ENCODE results near the gene TRIML2.

The TRIML2 gene

DNA sequence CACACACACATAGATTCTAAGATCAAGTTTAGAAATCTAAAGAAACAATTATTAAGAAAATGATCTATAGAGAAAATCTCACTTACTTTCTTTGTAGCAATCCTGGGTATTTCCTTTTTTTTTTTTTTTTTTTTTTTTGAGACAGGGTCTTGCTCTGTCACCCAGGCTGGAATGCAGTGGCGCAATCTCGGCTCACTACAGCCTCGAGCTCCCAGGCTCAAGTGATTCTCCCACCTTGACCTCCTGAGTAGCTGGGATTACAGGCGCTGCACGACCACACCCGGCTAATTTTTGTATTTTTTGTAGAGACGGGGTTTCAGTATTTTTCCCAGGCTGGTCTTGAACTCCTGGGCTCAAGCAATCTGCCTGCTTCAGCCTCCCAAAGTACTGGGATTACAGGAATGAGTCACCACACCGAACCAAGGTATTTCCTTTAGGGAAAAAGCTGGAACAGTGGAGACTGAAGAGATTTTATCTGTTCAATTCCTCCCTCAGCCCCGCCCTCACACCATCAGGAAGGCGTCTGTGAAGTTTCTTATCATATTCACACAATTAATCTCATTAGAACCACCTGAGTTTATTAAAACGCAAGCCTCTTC lies at the start of gene TRIML2:
TSS of gene TRIML2 (minus strand) at position 447 of the 599 bp plus-strand sequence. CDS start 4,235 bp downstream, outside the sequence.
- DNase-seq, result no peak

GRCh38 chr4:188158336-188158735 lies 48.9 kb upstream of the TRIML2 start:
- DNase-seq, result no peak

- DNase-seq, result no peak
These were observed 45.4 kb upstream of the TRIML2 start for GRCh38 chr4:188154668-188155405.

- no peak for DNase-seq
These were observed 38.4 kb upstream of the TRIML2 start for GRCh38 chr4:188147776-188148175.

GRCh38 chr4:188147176-188147575 lies 37.8 kb upstream of the TRIML2 start:
- no peak for DNase-seq

GRCh38 chr4:188146618-188147017 lies 37.2 kb upstream of the TRIML2 start:
- DNase-seq, result no peak

DNA sequence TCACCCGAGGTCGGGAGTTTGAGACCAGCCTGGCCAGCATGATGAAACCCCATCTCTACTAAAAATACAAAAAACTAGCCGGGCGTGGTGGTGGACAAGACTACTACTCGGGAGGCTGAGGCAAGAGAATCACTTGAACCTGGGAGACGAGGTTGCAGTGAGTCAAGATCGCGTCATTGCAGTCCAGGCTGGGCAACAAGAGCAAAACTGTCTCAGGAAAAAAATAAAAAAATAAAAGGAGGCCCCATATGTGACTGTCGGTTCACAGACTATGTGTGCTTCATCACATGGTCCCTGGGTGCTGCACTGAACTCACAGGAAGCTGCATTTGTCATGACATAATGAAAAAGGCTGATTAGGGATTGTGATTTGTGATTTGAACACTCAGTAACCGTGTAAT lies 36.2 kb upstream of the TRIML2 start:
- DNase-seq, result no peak

- no peak for DNase-seq
These were observed 34.3 kb upstream of the TRIML2 start for GRCh38 chr4:188143731-188144130.

DNA sequence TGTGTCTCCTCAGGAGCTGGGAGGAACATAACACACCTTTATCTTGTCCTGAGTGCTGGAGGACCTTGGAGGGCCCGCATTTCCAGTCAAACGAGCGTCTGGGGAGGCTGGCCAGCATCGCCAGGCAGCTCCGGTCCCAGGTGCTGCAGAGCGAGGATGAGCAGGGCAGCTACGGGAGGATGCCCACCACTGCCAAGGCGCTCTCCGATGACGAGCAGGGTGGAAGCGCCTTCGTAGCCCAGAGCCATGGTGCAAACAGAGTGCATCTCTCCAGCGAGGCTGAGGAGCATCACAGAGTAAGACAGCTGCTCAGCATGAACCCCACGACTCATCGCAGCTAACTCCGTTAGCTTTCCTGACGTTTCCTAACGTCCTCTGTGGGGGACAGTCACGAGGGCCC lies 30.3 kb upstream of the TRIML2 start:
- DNase-seq, result no peak

GRCh38 chr4:188139141-188139540 lies 29.7 kb upstream of the TRIML2 start, which contains the start of gene TRIML1:
Gene TRIML1 (plus strand): TSS chr4:188139441. CDS start chr4:188139559, 118 bp downstream.
- no peak for DNase-seq

DNA sequence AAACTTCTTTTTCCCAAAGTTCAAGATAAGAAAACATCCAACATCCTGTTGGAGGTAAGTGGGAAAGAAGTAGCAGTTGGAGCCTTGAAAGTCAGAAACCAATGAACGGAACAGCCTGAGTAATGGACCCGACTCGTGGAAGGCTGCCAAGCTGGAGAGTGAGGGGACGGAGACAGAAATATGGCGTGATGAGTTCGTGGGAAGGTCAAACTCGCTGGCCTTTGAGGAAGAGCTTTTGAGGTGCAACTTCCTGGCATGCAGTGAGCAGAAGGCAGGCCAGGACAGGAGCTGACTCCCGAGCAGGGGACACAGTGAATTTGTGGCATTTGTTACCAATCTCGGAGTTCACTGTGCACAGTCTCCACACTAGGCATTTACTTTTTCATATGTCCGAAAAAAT lies 28.8 kb upstream of the TRIML2 start:
- DNase-seq, result no peak

DNA sequence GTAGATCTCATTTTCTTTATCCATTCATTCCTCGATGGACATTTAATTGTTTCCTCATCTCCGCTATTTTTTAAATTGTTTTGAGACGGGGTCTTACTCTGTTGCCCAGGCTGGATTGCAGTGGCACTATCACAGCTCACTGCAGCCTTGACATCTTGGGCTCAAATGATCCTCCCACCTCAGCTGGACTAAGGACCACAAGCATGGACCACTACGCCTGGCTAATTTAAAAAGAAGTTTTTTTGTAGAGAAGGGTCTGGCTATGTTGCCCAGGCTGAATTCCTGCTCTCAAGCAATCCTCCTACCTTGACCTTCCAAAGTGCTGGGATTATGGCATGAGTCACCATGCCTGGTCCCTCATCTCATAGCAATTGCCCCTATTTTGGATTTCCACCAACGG lies 22.8 kb upstream of the TRIML2 start:
- DNase-seq, result no peak

GRCh38 chr4:188130355-188130754 lies 21.0 kb upstream of the TRIML2 start:
- DNase-seq, result no peak

DNA sequence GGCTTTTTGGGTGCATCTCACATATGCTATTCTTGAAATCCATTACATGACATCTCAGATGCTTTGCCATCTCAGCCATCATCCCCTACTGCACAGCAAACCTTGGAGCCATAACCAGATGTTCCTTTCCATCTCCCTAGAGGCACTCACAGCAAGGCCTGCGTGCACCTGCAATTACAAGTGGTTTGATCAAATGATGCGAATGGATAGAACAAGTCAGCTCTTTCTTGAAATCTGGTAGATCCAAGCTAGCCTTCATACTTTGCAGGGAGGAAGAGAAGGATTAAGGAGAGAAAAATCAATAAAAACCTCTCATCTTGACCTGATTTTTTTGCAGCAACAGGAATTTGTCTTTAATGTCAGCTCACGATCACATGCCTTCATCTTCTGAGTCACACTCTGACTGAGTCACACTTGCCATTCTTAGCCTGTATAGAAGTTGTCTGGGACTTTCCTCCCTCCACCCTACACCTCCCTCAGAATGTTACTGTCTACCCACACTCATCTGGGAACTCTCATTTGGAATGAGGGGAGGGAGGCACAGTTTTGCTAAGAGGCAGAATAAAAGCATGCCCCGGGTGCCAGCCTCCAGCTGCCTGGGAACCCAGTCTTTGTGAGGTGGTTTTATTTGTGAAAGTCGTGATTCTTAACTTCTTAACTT lies 17.9 kb upstream of the TRIML2 start:
- DNase-seq, result no peak

DNA sequence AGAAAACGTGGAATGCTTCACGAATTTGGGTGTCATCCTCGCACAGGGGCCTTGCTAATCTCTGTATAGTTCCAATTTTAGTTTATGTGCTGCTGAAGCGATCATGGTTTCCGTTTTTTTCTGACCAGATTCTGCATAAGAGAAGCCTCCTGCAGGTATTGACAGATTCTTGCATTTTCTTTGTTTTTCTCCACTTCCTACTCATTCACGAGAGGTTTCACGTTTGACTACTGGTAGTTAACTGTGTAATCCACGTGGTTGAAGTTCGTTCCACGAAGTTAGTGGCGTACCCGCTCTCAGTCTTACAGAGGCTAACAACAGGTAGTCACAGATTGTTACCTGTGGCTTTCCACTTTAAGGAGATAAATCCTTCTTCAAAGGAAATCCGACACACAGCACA lies 12.1 kb upstream of the TRIML2 start:
- no peak for DNase-seq

DNA sequence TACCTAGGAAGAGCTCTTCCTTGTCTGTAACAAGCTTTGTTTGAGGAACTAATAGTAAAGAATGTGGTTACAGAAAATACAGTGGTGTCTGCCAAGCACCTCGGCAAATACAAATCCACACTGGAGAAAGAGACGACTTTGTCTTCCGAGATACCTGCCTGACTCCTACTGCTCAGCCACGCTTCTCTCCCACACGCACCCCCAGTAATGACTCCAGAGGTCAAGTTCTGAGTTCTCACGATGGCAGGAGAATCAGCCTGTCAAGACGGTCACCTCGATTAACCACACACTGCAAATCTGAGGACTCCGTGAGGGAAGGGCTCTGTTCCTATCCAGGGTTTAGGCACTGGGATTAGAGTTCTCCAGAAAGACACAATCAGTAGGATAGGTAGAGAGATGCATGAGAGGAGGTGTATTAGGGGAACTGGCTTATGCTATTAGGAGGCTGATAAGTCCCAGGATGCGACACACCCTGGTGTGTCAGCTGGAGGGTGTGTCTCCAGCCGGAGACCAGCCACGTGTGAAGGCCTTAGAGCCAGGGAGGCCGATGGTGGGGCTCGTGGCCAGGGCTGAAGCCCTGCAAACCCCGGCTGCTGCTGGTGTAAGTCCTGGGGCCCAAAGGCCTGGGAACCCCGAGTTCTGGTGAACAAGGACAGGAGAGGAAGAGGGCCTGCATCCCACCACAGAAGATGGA lies 8.4 kb upstream of the TRIML2 start:
- DNase-seq, result no peak

DNA sequence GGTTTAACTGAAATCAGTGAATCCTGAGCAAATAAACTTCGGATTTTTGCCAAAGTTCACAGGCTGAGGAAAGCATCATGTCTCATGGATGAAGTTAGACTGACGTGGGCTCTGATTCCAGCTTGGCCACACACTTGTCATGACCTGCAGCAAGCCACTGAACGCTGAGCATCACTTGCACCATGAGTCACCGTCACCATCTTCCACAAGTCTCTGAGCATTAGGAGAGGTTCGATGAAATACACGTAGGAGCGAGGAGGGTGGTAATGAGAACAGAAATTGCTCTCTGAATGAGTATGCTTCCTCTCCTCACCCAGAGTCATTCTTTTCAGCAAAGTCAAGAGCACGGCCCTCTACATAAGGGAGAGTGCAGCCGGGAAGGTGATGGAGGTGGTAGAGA lies 3.8 kb upstream of the TRIML2 start:
- DNase-seq, result no peak

- DNase-seq, result no peak
These were observed 2.6 kb upstream of the TRIML2 start for GRCh38 chr4:188111955-188112354.

GRCh38 chr4:188110741-188111471 lies 1.5 kb upstream of the TRIML2 start:
- no peak for DNase-seq

GRCh38 chr4:188110036-188110435 lies 633 bp upstream of the TRIML2 start:
- no peak for DNase-seq

DNA sequence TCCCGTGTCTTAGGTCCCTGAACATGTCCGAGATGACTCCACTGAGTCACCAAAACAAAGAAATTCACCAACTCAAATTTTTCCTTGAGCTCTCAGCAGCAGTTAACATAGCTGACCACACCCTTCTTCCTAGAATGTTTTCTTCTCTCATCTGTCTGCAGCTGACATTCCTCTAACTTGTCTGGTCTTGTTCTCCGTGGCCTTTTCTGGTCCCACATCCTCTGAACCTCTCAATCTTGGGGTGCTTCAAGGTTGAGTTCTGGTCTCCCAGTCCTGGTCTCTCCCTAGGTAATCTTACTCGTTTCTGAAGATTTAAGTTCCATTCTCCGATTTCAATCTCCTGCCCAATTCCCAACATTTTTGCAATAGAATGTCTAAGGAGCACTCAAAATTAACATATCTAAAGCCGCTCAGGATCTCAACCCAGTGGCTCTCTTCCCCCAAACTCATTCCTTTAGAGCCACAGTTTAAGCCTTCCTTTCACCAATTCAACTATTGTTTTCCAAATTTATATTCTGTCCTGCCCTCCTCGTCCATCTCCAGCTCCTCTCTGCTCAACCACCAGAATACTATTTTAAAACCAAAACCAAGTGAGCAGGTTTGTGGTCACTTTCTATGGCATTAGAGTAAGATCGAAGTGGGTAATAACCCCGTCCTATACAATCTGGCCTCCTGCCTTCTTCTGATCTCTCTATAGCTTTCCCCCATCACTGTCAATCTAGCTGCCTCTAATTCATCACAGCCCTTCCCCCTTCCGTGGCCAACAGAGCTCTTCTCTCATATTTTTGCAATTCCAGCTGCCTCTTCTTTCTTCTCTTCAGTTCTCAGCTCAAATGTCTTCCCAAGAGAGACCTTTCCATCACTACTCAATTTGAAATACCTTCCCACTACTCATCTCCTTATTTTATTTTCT lies 1.2 kb downstream of the TRIML2 start:
- no peak for DNase-seq

DNA sequence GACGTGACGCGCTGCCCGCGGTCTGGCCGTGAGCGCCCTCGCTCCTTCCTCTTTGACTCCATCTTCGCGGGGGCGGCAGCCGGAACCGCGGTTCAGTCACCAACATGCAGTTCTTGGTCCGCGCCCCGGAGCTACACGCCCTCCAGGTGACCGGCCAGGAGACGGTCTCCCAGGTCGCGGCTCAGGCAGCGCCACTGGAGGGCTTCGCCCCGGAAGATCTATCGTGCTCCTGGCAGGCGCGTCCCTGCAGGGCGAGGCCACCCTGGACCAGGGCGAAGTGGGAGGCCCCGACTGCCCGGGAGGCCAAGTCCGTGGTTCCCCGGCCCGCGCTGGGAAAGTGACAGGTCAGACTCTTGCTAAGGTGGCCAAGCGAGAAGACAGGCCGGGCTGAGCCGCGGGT lies 2.9 kb downstream of the TRIML2 start:
- no peak for DNase-seq

All from NCI-H1092 treated with DMSO at 0.1 percent for 48 hours (cell line).